Ramos (cell line): ENCODE data around the gene TMC6.
"Not testable (repeated sequence)": the region's sequence is repeated elsewhere in the genome, so short reads cannot be mapped to it uniquely, and the experiment has no call there.

Source experiments
- in situ Hi-C: fragments of 300-500 bp; cut with MboI; formaldehyde crosslinking; loops from one replicate; pipeline ENCODE4 v1.14.3; 2022; ENCODE audit warnings: low sequenced_read_pairs; ENCODE audit not compliant: unreplicated experiment

TMC6 gene

GRCh38 chr17:78163881-78164747, 35.6 kb upstream of the TMC6 start:
- in situ Hi-C loops, result no loop called here

DNA sequence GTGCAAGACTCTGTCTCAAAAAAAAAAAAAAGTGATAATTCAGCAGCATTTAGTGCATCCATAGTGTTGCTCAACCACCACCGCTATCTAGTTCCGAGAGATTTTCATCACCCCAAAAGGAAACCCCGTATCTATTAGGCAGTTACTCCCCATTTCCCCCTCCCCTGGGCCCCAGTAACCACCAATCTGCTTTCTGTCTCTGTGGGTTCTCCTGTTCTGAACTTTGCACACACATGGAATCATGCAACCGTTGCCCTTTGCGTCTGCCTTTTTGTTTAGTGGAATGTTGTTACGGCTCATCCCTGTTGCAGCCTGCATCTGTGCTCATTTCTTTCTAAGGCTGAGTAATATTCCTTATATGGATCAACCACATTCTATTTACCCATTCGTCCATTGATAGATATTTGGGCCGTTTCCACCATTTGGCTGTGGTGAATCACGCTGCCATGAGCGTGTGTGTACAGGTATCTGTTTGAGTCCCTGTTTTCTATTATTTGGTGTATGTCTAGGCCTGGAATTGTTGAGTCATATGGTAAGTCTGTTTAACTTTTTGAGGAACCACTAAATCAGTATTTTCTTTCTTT, 31.1 kb upstream of the TMC6 start:
- in situ Hi-C loops, result no loop called here

DNA sequence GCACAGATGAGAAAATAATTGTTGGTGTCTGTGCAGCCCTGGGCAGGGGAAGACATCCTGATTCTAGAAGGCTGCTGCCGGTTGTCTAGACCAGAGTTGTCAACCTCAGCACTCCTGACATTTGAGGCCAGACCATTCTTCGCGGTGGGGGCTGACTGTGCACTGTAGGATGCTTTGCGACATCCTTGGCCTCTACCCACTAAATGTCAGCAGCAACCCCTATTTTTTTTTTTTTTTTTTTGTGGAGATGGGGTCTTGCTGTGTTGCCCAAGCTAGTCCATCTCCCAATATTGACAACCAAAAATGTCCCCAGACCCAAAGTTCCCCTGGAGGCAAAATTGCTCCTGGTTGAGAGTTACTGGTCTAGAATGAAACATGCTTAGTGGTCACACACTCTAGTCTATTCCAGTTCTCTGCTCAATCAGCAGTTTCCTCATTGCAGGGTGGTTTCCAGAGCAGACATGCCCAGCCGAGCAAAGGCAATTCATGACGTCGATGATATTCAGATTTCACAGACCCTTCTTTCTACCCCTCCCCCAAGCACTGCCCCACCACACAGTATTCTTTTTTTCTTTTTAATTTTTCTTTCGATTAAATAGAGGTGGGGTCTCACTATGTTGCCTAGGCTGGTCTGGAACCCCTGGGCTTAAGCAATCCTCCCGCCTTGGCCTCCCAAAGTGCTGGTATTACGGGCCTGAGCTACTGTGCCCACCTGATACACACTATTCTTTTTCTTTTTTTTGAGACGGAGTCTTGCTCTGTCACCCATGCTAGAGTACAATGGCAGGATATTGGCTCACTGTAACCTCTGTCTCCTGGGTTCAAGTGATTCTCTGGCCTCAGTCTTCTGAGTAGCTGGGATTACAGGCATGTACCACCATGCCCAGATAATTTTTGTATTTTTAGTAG, 26.6 kb upstream of the TMC6 start:
- in situ Hi-C loops, result no loop called here

GRCh38 chr17:78151514-78152008, 23.0 kb upstream of the TMC6 start:
- in situ Hi-C loops, result no loop called here

DNA sequence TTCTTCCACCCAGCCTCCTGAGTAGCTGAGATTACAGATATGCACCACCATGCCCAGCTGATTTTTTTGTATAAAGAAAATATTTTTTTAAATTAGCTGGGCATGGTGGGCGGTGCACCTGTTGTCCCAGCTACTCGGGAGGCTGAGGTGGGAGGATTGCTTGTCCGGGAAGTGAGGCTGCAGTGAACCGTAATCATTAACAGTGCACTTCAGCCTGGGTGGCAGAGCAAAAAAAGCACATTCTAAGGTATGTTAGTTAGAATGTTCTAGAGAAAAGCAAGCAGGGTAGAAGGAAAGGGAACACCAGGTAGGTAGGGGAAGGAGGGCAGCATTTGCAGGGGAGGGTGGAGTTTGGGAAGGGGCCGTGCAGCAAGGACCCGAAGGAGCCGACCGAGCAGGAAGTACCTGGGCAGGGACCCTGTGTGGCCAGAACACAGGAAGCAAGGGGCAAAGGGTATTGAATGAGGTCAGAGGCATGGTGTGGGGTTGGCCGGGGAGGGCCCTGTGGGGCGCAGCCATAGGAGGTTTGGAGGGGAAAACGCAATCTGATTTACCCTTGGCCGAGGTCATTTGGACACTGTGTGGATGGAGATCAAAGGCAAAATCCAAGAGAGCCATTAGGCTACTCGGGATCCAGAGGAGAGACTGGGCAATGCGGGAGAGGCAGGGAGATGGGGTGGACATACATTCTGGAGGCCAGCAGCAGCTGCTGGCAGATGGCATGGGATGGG, 19.9 kb upstream of the TMC6 start:
- in situ Hi-C loops, result no loop called here

- in situ Hi-C loops, result no loop called here
Measured at GRCh38 chr17:78147315-78147998, 18.9 kb upstream of the TMC6 start.

- in situ Hi-C loops, result no loop called here
Measured at GRCh38 chr17:78146881-78147280, 18.3 kb upstream of the TMC6 start.

DNA sequence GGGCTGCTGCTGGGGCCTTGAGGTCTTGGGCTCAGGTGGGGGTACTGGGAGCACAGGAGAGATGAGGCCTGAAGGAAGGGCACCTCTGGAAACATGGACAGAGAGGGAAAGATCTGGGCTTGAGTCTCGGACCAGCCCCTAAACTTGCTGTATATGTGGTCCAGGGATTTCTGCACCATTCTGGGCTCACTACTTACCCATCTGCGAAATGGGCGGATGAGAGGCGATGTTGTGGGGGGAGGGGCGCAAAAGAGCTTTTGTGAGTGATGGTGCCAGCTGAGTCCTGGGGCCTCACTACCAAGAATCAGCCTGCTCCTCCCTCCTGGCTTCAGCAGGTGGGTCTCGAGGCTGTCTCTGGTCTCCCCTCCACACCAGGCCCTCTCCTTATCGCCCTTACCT, 17.9 kb upstream of the TMC6 start:
- in situ Hi-C loops, result no loop called here

GRCh38 chr17:78144736-78145641, 16.4 kb upstream of the TMC6 start:
- in situ Hi-C loops, result no loop called here

DNA sequence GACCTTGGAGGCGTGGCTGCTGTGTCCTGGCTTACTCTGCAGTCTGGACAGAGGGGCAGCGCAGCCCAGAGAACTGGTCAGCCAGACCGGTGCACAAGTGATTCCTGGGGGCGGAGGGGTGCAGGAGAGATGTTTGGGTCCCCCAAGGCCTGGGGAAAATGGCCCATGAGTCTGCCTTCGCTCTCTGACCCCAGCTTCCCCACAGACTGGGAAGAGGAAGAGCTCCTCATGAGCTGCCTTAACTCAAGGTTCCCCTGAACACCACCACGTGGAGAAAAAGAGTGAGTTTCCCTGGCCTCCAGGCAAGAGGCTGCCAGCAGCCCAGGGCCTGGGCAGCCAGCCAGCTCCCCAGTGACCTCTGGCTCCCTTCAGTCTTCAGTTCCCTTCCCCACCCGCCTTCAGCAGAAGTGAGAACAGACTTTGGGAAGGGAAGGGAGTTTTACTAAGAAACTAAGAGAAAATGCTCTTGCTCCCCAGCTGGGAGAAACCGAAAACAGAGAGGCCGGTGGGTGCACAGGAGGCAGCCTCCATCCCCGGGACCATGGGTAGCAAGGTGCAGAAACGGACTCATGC, 15.7 kb upstream of the TMC6 start:
- in situ Hi-C loops, result no loop called here

DNA sequence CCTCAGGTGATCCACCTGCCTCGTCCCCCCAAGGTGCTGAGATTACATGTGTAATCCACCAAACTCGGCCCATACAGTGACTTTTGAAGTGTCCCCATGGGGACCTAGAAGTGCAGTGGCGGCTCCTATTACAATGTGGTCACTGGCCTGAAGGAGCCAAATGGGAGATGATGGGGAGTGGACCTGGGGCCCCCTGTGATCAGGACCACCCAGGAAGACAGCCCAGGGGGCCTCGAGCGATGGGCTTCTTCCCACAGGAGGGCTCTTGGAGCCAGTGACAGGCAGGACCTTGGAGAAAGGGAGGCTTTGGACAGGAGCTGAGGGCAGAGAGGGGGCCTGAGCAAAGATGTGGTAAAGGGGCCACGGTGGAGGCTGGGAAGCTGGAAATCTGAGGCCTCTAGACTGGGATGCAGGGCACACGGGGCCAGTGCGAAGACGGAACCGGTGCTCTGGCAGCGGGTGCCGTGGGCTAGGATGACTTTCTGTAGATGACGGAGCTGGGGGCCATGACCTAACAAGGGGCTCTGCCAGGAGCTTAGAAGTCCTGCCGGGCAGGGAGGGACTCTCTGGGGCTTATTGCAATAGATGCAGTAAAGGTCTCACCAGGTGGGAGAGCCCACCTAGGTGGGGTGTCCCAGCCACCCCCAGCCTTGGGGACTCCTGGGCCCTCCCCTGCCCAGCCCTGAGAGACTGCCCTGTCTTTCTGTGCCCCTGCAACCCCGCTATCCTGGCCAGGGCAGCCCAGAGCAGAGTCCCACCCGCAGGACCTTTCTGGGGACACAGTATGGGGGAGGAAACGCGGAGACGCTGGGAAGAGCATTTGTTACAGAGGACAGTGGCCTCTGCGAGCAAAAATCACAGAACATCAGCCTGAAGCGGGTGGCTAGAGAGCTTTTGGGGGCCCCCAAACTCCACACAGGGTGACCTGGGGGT, 14.9 kb upstream of the TMC6 start:
- in situ Hi-C loops, result no loop called here

DNA sequence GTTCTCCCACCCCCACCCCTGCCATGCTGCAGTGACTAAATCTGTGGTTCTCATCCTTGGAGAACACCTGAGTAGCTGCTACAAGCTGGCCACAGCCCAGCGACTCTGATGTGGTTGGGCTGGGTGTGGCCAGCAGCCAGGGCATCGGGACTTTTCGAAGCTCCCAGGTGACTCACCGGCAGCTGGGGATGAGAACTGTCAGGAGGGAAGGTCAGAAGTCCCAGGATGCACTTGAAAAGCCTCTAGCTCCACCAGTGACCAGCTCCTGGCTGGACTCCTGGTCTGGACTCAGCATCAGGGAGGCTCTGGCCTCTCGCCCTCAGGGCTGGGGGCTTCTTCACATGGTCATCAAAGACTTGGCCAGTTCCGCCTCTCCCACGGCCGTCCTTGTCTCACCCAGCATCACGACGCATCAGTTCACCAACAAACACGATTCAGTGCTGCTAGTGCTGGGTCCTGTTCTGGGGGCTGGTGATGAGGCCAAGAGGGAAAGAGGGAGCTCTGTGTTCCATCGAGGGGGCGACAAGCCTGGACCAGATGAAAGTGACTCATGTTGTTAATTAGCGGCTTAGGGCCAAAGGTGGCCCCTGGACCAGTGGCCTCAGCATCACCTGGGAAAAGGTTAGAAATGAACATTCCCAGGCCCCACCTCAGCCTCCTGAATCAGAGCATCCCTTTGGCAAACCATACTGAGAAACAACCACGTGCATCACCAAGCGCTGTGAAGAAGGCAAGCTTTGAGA, 13.7 kb upstream of the TMC6 start:
- in situ Hi-C loops, result no loop called here

DNA sequence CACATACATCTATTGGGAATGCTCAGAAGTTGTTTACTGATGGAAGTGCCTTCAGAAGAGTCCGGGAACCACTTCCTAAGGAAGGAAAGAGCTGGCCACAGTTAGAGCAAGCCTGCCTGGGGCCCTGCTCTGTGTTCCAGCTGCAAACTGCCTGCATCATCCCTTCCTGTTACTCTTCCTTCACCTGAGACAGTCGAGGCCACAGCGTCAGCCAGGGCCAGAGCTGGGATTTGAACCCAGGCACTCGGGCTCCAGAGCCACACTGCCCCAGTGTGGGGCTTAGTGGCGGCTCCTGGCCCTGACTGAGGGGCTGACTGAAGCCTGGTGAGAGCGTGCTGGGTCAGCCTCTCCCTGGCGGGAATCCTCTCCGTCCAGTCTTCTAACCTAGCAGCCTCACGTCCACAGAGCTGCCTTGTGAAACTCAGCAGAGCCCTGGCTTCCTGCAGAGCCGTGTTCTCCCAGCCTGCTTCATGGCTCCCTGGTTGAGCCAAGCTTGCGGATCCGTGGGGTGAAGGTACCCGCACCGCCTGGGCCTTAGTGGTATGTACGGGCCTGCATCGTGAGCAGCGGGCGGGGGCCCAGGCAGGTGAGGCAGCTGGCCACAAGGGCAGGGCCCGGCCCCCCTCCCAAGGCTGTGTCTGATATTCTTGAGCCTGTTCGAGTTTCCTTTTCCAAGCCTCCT, 13.0 kb upstream of the TMC6 start:
- in situ Hi-C loops, result no loop called here

DNA sequence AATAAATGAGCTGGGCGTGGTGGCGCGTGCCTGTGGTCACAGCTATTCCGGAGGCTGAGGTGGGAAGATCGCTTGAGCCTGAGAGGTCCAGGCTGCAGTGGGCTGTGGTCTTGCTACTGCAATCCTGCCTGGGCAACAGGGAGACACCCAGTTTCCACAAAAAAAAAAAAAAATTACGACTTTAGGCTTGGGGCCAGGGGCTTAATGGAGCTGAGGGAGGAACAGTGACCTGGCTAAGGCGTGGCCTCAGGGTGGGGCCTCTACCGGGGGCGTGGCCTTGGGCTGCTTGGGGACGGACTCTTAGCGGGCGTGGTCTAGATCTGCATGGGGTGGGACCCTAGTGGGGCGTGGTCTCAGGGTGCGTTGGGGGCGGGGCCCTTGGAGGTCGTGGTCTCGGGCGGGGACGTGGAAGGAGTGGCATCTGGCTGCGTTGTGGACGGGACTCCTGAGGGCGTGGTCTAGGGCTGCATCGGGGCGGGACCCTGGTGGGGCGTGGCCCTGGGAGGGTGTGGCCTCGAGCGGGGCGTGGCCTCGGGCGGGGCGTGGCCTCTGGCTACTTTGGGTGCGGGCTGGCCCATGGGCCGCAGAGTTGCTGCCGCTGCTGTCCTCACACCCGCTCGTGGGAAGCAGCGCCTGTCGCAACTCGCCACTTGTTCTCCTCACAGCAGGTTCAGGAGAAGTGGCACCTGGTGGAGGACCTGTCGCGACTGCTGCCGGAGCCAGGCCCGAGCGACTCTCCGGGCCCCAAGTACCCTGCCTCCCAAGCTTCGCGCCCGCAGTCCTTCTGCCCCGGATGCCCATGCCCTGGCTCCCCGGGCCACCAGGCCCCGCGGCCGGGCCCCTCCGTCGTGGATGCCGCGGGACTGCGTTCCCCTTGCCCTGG, 11.9 kb upstream of the TMC6 start:
- in situ Hi-C loops, result no loop called here

GRCh38 chr17:78139861-78140168, 11.3 kb upstream of the TMC6 start:
- in situ Hi-C loops, result not testable (repeated sequence)
